Activated T-cell treated with anti-CD3 and anti-CD28 coated beads for 24 hours (primary cell): Measurements from ENCODE around the gene ERICH6.

Experiments
- DNase-seq: peaks from one replicate; pipeline ENCODE4 v3.0.0-alpha.2; 2020; ENCODE audit warnings: low read depth

The ERICH6 gene

DNA sequence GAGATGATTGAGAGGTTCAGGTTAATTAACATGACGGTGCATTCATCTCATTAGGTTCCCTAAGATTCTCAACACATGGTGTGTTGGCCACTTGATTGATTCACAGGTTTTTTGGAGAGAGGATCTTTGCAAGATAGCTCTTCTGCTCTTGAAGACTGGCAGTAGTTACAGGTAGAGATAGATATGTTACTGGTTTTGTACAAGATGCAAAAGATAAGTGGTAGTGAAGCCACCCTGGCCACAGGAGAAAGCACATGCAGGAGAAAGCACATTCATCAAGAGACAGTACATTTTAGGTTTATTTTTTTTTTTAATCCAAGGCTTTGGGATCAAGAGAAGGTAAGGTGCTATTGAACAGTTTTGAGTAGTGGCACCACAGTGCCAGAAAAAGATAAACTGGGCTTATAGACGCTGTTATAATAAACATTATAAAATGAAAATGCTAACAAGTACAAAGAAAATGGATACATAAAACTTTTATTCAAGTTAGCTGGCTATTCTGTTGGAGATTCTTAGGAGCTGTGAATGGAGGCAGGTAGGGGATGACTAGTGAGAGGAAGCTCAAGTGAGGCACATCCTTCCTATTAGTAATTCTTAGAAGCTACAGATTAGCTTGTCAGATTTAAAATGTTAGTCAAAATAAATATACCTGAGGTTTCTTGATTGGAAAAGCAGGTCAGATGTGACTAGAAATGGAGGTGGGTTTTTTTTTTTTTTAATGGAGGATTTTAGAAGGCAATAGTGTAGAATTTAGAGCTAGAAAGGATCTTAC, 89.8 kb downstream of the ERICH6 start:
- DNase-seq, result no peak

DNA sequence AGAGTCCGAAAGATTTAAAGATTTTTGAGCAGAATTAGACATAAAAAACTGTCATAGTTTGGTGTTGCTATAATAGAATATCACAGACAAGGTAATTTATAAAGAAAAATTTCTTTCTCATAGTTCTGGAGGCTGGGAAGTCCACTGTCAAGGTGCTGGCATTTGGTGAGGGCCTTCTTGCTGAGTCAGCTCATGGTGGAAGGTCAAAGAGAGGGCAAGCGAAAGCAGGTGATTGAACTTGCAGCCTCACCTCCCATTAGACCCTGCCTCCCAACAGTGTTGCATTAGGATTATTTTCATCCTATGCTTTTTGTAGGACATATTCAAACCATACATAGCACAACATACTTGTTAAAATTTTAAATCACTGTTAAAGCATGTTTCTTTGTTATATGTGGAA, 90.7 kb downstream of the ERICH6 start:
- no peak for DNase-seq

DNA sequence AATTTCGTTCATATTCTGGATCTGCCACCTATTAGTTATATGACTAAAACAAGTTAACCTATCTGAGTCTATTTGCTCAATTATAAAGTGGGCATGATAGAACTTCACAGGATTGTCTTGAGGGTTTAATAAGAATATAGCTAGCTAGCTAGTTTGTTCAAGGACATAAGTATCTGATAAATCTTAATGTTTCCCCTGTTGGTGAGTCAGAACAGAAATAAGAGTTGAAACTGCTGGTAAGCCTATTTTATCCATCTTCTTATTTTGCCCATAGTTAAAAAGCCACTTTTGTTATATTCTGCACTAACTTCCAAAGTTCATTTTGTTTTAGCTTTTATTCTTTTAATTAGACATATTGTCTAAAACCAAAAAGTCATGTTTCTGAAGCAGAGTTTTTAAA, 91.2 kb downstream of the ERICH6 start:
- no peak for DNase-seq

DNA sequence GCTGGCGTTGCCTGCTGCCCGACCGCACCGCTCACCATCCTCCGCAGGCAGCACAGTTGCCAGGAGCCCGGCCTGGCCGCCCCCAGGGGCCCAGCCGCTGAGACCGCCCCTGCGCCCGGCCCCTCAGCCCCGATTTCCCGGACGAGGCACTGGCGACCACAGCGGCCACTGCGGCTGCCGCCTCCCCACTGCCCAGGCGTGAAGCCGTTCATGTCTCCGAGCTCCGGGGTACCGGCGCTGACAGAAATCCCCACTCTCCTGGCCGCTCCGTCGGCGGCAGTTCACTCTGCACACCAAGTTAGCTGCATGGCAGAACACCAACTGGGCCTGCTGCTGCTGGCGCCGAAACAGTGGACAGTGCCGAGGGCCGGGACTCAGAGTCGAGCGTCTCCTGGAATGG, 92.1 kb downstream of the ERICH6 start:
- no peak for DNase-seq

DNA sequence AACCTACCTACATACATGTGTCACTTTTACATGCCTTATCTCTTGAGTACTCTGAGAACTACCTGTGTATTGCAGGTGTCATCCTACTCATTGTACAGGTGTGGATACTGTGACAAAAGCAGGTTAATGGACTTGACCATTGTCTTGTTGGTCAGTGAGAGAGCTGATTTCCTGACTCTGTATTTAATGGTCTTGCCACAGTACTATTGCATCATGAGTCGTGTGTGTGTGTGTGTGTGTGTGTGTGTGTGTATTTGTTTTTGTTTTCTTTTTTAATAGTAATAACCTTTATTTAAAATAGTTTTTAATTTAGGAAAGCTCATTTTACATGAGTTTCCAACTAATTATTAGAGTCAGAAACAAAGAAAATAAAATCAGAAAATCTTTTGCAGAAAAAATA, 92.9 kb downstream of the ERICH6 start:
- DNase-seq, result no peak

DNA sequence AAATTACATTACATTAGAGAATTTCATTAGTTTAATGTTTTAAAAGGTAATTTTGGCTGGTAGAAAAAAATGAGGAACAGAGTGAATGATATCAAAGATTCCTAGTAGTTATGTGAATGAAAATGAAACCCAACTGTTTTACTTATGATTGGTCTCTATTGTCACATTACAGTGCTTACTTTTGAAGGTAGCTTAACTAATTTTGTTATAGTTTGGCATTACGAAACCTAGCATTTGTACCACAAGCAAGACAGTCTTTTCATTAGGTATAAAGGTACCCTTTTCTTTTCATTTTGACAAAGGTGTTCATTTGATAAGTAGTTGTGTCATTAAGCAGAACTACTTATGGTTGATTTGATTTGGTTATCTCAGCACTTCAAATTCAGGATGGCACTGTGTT, 93.7 kb downstream of the ERICH6 start:
- no peak for DNase-seq
